CD4-positive, alpha-beta T cell treated with Interleukin-6 at 100 ng/mL for 8 hours (primary cell): ENCODE results near the gene RPA1.

Experiments used
- DNase-seq: peaks from one replicate; pipeline ENCODE4 v3.0.0-alpha.2; 2020; ENCODE audit warnings: mixed read lengths, low spot score

RPA1 gene

GRCh38 chr17:1912146-1912545, 82.3 kb downstream of the RPA1 start:
- no peak for DNase-seq

- no peak for DNase-seq
These were observed 83.9 kb downstream of the RPA1 start for GRCh38 chr17:1913702-1914101.

- no peak for DNase-seq
These were observed 84.9 kb downstream of the RPA1 start for GRCh38 chr17:1914661-1915083.

GRCh38 chr17:1915889-1916288, 86.1 kb downstream of the RPA1 start:
- no peak for DNase-seq

- DNase-seq = no peak
These were observed 86.5 kb downstream of the RPA1 start for GRCh38 chr17:1916316-1916715.

- no peak for DNase-seq
These were observed 87.3 kb downstream of the RPA1 start for GRCh38 chr17:1916963-1917715.

- no peak for DNase-seq
These were observed 88.7 kb downstream of the RPA1 start for GRCh38 chr17:1918346-1919162.

GRCh38 chr17:1919201-1919600, 89.4 kb downstream of the RPA1 start:
- DNase-seq = no peak

GRCh38 chr17:1920948-1921351, 91.1 kb downstream of the RPA1 start:
- no peak for DNase-seq

- DNase-seq = no peak
These were observed 99.2 kb downstream of the RPA1 start for GRCh38 chr17:1928976-1929375.

GRCh38 chr17:1930337-1930645, 100.5 kb downstream of the RPA1 start:
- no peak for DNase-seq

GRCh38 chr17:1931844-1932579, 102.2 kb downstream of the RPA1 start:
- DNase-seq = no peak

GRCh38 chr17:1933875-1934715, 104.3 kb downstream of the RPA1 start:
- no peak for DNase-seq

GRCh38 chr17:1934901-1935300, 105.1 kb downstream of the RPA1 start:
- no peak for DNase-seq

GRCh38 chr17:1936766-1937165, 107.0 kb downstream of the RPA1 start:
- DNase-seq = no peak

- DNase-seq = no peak
These were observed 107.7 kb downstream of the RPA1 start for GRCh38 chr17:1937461-1937860.

GRCh38 chr17:1939981-1940809, 110.4 kb downstream of the RPA1 start:
- no peak for DNase-seq

GRCh38 chr17:1940810-1941185, 111.0 kb downstream of the RPA1 start:
- no peak for DNase-seq

GRCh38 chr17:1941272-1942065, 111.7 kb downstream of the RPA1 start:
- DNase-seq = no peak

- no peak for DNase-seq
These were observed 112.2 kb downstream of the RPA1 start for GRCh38 chr17:1942066-1942365.
